Fibroblast of skin of back (primary cell): ENCODE measurements around the gene MED12.

Source experiments
- DNase-seq: peaks from one replicate; pipeline ENCODE4 v3.0.0-alpha.2; 2013

The MED12 gene

DNA sequence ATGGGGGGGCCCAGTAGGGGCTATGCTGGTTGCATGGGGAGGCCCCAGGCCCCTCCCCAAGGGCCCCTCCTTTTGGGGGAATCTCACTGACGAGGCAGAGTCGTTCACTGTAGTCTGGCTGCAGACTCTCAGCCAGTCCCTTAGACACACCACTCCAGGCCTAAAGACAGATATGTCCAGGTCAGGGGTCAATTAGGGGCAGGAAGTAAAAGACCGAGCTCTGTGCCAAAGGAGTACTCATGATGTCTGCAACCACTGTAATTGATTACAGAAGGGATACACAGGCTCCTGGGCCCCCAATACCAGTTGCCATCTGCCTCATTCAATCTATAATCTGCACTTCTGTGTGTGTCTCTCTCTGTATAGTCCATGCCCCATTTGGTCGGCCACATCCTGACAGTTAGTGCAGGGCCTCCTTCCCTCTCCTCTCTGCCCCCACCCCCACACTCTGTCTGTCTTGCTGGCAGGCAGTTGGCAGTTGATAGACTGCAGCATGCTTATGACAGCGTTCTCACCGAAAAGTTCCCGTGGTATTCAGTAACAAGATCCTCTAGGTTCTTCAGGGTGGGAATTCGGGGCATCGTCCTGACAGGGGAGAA, 10.5 kb upstream of the MED12 start:
- DNase-seq: no peak

GRCh38 chrX:71109051-71109450, 9.3 kb upstream of the MED12 start:
- no peak for DNase-seq

- no peak for DNase-seq
Measured at GRCh38 chrX:71111141-71111843, 7.1 kb upstream of the MED12 start, which contains the start of gene IL2RG. IL2RG (minus strand) TSS chrX:71111577; CDS start chrX:71111539, 38 bp downstream.

DNA sequence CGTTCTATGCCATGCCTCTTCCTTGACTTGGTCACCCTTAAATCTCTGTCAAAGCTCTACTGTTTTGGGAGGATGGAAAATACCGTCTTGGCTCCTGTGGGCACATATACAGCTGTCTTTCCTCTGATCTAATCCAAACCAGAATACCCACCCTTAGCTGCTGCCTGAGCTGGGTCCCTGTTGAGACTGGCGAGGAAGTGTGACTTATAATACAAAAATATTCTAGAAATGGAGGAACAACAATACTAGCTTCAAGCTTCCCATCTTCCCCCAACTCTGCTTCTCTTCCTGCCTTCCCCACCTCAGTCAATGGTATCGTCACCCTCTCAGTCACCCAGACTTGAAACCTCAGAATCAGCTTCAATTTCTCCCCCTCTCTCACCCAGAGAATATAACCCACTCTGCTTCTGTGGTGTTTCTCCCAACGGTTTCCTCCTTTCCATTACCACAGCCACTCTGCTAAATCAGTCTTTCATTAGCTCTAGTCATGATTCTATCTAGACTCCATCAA, 6.4 kb upstream of the MED12 start:
- no peak for DNase-seq

DNA sequence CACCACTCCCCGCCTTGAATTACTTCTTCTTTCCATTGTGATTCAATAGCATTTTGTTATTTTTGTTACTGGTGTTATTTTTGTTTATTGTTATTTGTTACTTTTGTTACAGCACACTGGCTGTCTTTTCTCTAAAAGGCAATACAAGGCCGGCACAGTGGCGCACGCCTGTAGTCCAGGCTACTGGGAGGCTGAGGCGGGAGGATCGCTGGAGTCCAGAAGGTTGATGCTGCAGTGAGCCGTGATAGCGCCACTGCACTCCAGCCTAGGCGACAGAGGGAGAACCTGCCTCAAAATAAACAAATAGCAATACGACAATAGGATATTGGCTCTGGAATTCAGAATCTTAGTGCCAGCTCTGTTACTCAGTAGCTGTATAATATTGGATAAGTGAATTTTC, 1.0 kb upstream of the MED12 start:
- no peak for DNase-seq

- no peak for DNase-seq
Measured at GRCh38 chrX:71118985-71119535, 664 bp downstream of the MED12 start.

- no peak for DNase-seq
Measured at GRCh38 chrX:71128166-71128833, 9.9 kb downstream of the MED12 start.

DNA sequence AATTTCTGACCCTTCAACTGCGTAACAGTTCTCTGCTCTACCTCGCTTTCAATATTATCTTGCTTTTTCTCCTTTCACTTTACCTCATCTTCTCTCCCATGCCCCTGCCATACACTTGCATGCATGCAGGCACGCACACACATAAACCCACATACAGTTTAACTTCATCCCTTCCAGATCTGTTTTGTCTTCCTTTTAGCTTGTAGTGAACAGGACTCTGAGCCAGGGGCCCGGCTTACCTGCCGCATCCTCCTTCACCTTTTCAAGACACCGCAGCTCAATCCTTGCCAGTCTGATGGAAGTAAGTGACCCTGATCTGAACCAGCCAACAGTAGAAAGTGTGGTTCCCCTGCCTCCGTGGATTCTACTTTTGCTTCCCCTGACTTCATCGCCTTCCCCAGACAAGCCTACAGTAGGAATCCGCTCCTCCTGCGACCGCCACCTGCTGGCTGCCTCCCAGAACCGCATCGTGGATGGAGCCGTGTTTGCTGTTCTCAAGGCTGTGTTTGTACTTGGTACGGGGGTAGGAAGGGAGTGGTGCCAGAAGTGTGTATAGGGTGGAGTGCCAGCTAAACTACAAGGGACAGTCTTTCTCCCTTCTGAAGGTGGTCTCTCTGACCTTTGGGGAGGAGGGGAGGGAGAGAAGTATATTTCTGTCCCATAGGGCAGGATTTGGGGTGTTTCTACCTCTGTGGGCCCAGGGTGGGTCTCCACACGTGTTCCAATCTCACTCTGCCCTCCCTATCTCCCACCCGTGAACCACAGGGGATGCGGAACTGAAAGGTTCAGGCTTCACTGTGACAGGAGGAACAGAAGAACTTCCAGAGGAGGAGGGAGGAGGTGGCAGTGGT, 10.7 kb downstream of the MED12 start:
- peak; percentile 46 for DNase-seq

GRCh38 chrX:71131510-71131909, 13.1 kb downstream of the MED12 start:
- DNase-seq: no peak

GRCh38 chrX:71140440-71140839, 22.0 kb downstream of the MED12 start:
- DNase-seq: no peak

- no peak for DNase-seq
Measured at GRCh38 chrX:71143508-71143907, 25.1 kb downstream of the MED12 start.

GRCh38 chrX:71144651-71145050, 26.3 kb downstream of the MED12 start, which contains the start of gene NLGN3:
NLGN3 (plus strand) TSS chrX:71144841; CDS start chrX:71147750, 2,909 bp downstream.
- no peak for DNase-seq

DNA sequence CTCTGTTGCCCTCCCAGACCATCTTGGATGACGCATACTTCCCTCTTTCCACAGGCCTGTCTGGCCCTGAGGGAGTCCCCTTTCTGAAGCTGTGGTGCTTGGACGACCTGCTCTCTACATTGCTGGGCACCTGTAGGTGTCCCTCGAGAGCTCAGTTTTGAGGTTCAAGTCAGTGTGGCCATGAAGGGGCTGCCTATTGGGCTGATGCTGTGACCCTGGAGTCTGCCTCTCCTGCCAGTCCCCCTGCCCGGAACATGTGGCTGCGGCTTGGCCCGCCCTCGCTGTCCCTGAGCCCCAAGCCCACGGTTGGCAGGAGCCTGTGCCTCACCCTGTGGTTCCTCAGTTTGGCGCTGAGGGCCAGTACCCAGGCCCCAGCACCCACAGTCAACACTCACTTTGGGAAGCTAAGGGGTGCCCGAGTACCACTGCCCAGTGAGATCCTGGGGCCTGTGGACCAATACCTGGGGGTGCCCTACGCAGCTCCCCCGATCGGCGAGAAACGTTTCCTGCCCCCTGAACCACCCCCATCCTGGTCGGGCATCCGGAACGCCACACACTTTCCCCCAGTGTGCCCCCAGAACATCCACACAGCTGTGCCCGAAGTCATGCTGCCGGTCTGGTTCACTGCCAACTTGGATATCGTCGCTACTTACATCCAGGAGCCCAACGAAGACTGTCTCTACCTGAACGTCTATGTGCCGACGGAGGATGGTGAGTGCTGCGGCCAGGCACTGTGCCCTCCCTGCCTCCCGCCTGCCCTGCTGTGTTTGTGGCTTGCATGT, 29.3 kb downstream of the MED12 start:
- DNase-seq: no peak

GRCh38 chrX:71148278-71148663, 29.9 kb downstream of the MED12 start:
- DNase-seq: no peak

DNA sequence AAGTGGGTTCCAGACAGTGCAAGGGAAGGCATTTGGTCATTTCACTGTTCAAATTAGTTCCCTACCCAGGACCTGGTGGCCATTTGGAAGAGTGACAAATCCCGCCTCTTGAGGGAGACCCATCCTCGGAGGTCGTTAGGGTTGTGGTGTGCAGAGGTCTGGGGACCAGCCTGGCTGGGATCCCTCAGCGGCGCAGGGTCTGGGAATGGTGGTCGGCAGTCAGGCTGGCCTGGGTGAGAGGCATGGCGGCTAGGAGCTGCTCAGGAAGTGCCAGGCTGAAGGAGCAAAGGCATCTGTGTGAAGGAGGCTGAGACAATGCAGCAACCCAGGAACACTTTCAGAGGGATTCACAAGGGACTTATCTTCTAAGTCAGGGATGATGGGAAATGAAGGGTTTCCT, 33.0 kb downstream of the MED12 start:
- DNase-seq: no peak

DNA sequence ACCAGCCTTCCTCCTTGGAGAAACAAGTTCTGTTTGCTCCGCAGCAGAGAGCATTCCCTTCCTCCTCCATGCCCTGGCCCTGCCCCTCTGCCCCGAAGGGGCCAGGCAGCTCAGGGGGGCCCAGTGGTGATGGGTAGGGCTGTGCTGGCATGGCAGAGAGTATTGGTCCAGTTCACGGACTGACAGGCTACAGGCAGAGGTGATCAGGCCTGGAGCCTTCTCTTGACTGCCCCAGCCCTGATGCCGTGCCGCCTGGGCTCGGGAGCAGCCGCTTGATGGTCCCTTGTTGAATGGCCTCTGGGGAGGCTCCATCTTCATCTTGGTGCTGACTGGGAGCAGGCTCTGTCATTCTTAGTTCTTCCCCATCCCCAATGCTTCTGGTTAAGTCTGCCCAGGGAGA, 35.8 kb downstream of the MED12 start:
- DNase-seq: no peak

DNA sequence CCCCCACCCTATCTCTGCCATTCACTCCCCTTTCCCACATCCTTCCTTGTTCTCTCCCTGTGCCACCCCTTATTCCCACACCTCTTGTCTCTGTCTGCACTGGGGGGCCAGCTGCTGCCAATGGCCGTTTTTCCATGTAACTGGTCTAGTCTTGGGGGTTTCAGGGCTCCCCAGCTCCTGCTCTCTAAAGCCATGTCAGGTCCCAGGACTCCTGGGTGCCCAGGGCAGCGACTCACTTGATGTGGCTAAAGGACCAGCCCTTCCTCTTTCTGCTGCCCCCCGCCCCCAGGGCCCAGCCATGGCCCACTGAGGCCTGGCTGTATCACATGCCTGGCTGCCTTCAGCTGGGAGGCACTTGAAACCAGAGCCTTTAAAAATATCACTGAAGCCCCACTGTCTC, 36.2 kb downstream of the MED12 start:
- DNase-seq: no peak

DNA sequence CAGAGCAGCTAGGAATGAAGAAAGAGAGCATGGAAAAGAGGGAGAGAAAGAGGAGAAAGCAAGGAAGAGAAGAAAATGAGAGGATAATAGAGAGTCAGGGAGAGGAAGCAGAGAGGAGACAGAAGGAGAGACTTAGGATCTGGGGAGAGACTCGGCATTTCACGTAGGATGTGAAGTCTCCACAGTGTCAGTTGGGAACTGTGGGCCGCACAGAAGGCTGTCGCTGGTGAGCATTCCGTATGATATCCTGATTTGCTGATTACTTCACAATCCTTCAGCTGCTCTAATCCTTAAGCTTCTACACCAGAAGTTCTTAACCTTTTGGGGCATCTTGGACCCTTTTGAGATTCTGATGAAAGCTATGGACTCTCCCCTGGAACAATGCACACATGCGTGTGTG, 40.2 kb downstream of the MED12 start:
- DNase-seq: no peak

DNA sequence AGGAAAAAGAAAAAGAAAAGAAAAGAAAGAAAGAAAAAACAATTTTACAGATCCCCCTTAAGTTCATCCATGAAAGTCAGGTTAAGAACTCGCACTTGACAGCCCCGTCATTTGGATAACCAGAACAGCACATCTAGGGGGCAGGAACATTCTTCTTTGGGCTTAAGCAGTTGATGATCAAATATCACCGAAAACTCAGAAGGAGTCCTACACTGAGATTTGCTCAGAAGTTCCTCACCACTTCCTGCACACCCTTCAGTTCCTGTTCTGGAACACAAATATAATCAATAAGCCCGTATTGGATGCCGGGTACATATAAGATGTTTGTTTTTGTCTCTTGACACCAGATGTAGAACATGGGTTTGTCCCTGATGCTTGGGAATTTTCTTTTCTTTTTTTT, 40.9 kb downstream of the MED12 start:
- DNase-seq: no peak

GRCh38 chrX:71160475-71160874, 42.1 kb downstream of the MED12 start:
- no peak for DNase-seq

- no peak for DNase-seq
Measured at GRCh38 chrX:71162981-71163380, 44.6 kb downstream of the MED12 start.

GRCh38 chrX:71164071-71164470, 45.7 kb downstream of the MED12 start:
- DNase-seq: no peak
